Neural cell (in vitro differentiated cells): ENCODE measurements around the gene KRTAP10-5. TPM values are rescaled to one million over a fixed set of nuclear protein-coding genes. Genes with fewer than 3 reads are reported as not detected.

Source experiments
- H2AFZ ChIP-seq: fragments of 200-600, 300-800 bp; sonication (generic), shearing (Covaris generic); 2 replicates; pipeline ENCODE4 v1.6.0; 2014; ENCODE audit warnings: low read depth, mild to moderate bottlenecking, antibody characterized with exemption, low read length, moderate library complexity
- H3F3A ChIP-seq: fragments of 200-600 bp; shearing (Covaris generic); 2 replicates; pipeline ENCODE4 v1.6.1; 2016; ENCODE audit warnings: mild to moderate bottlenecking, moderate library complexity, mixed read lengths, antibody characterized with exemption, low read length; ENCODE audit not compliant: insufficient read depth, poor library complexity, severe bottlenecking
- H3K27ac ChIP-seq: fragments of 200-600, 300-800 bp; sonication (generic), shearing (Covaris generic); 2 replicates; pipeline ENCODE4 v1.5.1; 2014; ENCODE audit warnings: mild to moderate bottlenecking, low read length, moderate library complexity
- H3K27me3 ChIP-seq: fragments of 300-800, 200-600 bp; sonication (generic), shearing (Covaris generic); 2 replicates; pipeline ENCODE4 v1.6.0; 2014; ENCODE audit warnings: mild to moderate bottlenecking, low read depth, low read length, moderate library complexity; ENCODE audit not compliant: insufficient read depth
- H3K36me3 ChIP-seq: fragments of 300-800, 200-600 bp; sonication (generic), shearing (Covaris generic); 2 replicates; pipeline ENCODE4 v1.5.1; 2014; ENCODE audit warnings: mild to moderate bottlenecking, antibody characterized with exemption, low read length, moderate library complexity; ENCODE audit not compliant: insufficient read depth
- H3K4me2 ChIP-seq: fragments of 300-800, 200-600 bp; sonication (generic), shearing (Covaris generic); 2 replicates; pipeline ENCODE4 v1.6.0; 2014; ENCODE audit warnings: mild to moderate bottlenecking, low read length
- H3K4me3 ChIP-seq: fragments of 300-800, 200-600 bp; sonication (generic), shearing (Covaris generic); 2 replicates; pipeline ENCODE4 v1.5.1; 2014; ENCODE audit warnings: mild to moderate bottlenecking, low read length, moderate library complexity
- H3K79me2 ChIP-seq: fragments of 200-600 bp; shearing (Covaris generic); replicated peaks from 2 replicates; pipeline ENCODE4 v1.6.0; 2014; ENCODE audit warnings: mild to moderate bottlenecking, low read length, moderate library complexity; ENCODE audit not compliant: insufficient read depth
- H3K9ac ChIP-seq: fragments of 300-800, 200-600 bp; sonication (generic), shearing (Covaris generic); 2 replicates; pipeline ENCODE4 v1.6.1; 2016; ENCODE audit warnings: mild to moderate bottlenecking, low read length, mixed read lengths
- H3K9me2 ChIP-seq: fragments of 200-600 bp; shearing (Covaris generic); 2 replicates; pipeline ENCODE4 v1.6.1; 2016; ENCODE audit warnings: mild to moderate bottlenecking, low read length, mixed read lengths; ENCODE audit not compliant: insufficient read depth
- H3K9me3 ChIP-seq: fragments of 200-600, 300-800 bp; sonication (generic), shearing (Covaris generic); 2 replicates; pipeline ENCODE4 v1.6.1; 2016; ENCODE audit warnings: mild to moderate bottlenecking, mixed run types, low read length, moderate library complexity, mixed read lengths
- H4K20me1 ChIP-seq: fragments of 200-600 bp; shearing (Covaris generic); 2 replicates; pipeline ENCODE4 v1.6.1; 2016; ENCODE audit warnings: mild to moderate bottlenecking, mixed run types; ENCODE audit not compliant: insufficient read depth
- CTCF ChIP-seq: fragments of 450-650 bp; IDR thresholded peaks from 2 replicates; pipeline ENCODE4 v1.5.1; 2014; ENCODE audit warnings: antibody characterized with exemption, mild to moderate bottlenecking, moderate library complexity; ENCODE audit not compliant: poor library complexity, severe bottlenecking
- EP300 ChIP-seq: fragments of 450-650 bp; conservative IDR thresholded peaks from 2 replicates; pipeline ENCODE4 v1.6.1; 2014; ENCODE audit warnings: antibody characterized with exemption, mild to moderate bottlenecking, moderate library complexity; ENCODE audit not compliant: poor library complexity, severe bottlenecking
- EZH2 ChIP-seq: fragments of 200-600, 300-800 bp; shearing (Covaris generic), sonication (generic); IDR thresholded peaks from 2 replicates; pipeline ENCODE4 v1.6.1; 2014; ENCODE audit warnings: antibody characterized with exemption, low read length, borderline replicate concordance, mild to moderate bottlenecking; ENCODE audit not compliant: insufficient read depth, poor library complexity, severe bottlenecking
- MXI1 ChIP-seq: fragments of 450-650 bp; conservative IDR thresholded peaks from 2 replicates; pipeline ENCODE4 v1.6.1; 2014; ENCODE audit warnings: antibody characterized with exemption, mild to moderate bottlenecking; ENCODE audit not compliant: poor library complexity, severe bottlenecking
- POLR2AphosphoS5 ChIP-seq: IDR thresholded peaks from 2 replicates; pipeline ENCODE4 v1.6.1; 2012
- RAD21 ChIP-seq: fragments of 450-650 bp; conservative IDR thresholded peaks from 2 replicates; pipeline ENCODE4 v1.6.1; 2014; ENCODE audit warnings: antibody characterized with exemption, mild to moderate bottlenecking, moderate library complexity
- REST ChIP-seq: IDR thresholded peaks from 2 replicates; pipeline ENCODE4 v1.6.1; 2012; ENCODE audit warnings: borderline replicate concordance
- SMC3 ChIP-seq: fragments of 450-650 bp; conservative IDR thresholded peaks from 2 replicates; pipeline ENCODE4 v1.6.1; 2014; ENCODE audit warnings: antibody characterized with exemption, mild to moderate bottlenecking, moderate library complexity; ENCODE audit not compliant: poor library complexity
- TAF1 ChIP-seq: IDR thresholded peaks from 2 replicates; pipeline ENCODE4 v1.6.1; 2012; ENCODE audit warnings: low read depth
- polyA plus RNA-seq: library from polyadenylated mRNA; depleted of rRNA; stranded (reverse); fragments of >200 nt; gene quantifications from 2 replicates; pipeline ENCODE4 v1.2.3, GENCODE V29; 2014

Gene KRTAP10-5
- polyA plus RNA-seq, 1 donor from 2014 or later, result not detected

GRCh38 chr21:44567481-44568171, 12.8 kb downstream of the KRTAP10-5 start:
- Histone ChIP-seq H3K27me3 (no peaks in the 10 kb centered on the region), H3K79me2 (no peaks in the 10 kb centered on the region), H4K20me1 (no peaks in the 10 kb centered on the region), H3K27ac (no peak overlapping the region), H3K4me2 (no peak overlapping the region), H3F3A (no peaks in the 10 kb centered on the region), H3K4me3 (no peak overlapping the region), H2AFZ (no peak overlapping the region), H3K36me3 (no peaks in the 10 kb centered on the region), H3K9me2 (no peaks in the 10 kb centered on the region), H3K9me3 (peaks cover 10% of the 10 kb centered on the region), H3K9ac (no peak overlapping the region)
- TF ChIP-seq SMC3, result no peak
- no peak for TF ChIP-seq TAF1
- TF ChIP-seq EP300, result no peak
- TF ChIP-seq POLR2AphosphoS5, result no peak

GRCh38 chr21:44566403-44566802, 14.0 kb downstream of the KRTAP10-5 start:
- no peak overlapping the region for H3K27ac ChIP-seq
- H3K9me2 ChIP-seq, result no peaks in the 10 kb centered on the region
- no peaks in the 10 kb centered on the region for H3F3A ChIP-seq
- H3K4me3 ChIP-seq, result no peak overlapping the region
- no peak overlapping the region for H3K4me2 ChIP-seq
- no peak for TF ChIP-seq RAD21
- no peak for TF ChIP-seq POLR2AphosphoS5
- no peak for TF ChIP-seq TAF1
- no peak for TF ChIP-seq MXI1
- TF ChIP-seq EP300, result no peak
- TF ChIP-seq REST, result no peak
- TF ChIP-seq CTCF, result no peak
- no peak for TF ChIP-seq EZH2
- TF ChIP-seq SMC3, result no peak
- H3K9ac ChIP-seq, result no peak overlapping the region
- no peaks in the 10 kb centered on the region for H3K79me2 ChIP-seq
- H3K27me3 ChIP-seq, result no peaks in the 10 kb centered on the region
- no peaks in the 10 kb centered on the region for H4K20me1 ChIP-seq
- no peak overlapping the region for H2AFZ ChIP-seq
- H3K9me3 ChIP-seq, result peaks cover 9% of the 10 kb centered on the region
- no peaks in the 10 kb centered on the region for H3K36me3 ChIP-seq
